GM23338 (cell line): ENCODE data around the gene RNF217. TPM values are rescaled to one million over a fixed set of nuclear protein-coding genes. Genes with fewer than 3 reads are reported as not detected.

Experiments used
- ATAC-seq: fragments of 200-7000 bp; cut with Tn5 transposase; 3 replicates; pipeline ENCODE4 v1.9.1; 2020
- DNase-seq: peaks from one replicate; pipeline ENCODE4 v3.0.0-alpha.2; 2015; ENCODE audit warnings: low spot score
- H2AFZ ChIP-seq: fragments of 200-600 bp; sonication (generic); 2 replicates; pipeline ENCODE4 v1.8.0; 2016; ENCODE audit warnings: antibody characterized with exemption, mild to moderate bottlenecking, moderate library complexity
- H3F3A ChIP-seq: fragments of 200-600 bp; sonication (generic); replicated peaks from 2 replicates; pipeline ENCODE4 v1.8.0; 2017; ENCODE audit warnings: antibody characterized with exemption, mixed run types, low read depth
- H3K27ac ChIP-seq: fragments of 200-600 bp; sonication (generic); 2 replicates; pipeline ENCODE4 v1.6.1; 2016; ENCODE audit warnings: low read depth
- H3K27me3 ChIP-seq: fragments of 200-600 bp; sonication (generic); 2 replicates; pipeline ENCODE4 v1.8.0; 2016; ENCODE audit warnings: mild to moderate bottlenecking, mixed run types, moderate library complexity; ENCODE audit not compliant: insufficient read depth
- H3K36me3 ChIP-seq: fragments of 200-600 bp; sonication (generic); 2 replicates; pipeline ENCODE4 v1.8.0; 2016; ENCODE audit warnings: mild to moderate bottlenecking; ENCODE audit not compliant: insufficient read depth
- H3K4me1 ChIP-seq: fragments of 200-600 bp; sonication (generic); 2 replicates; pipeline ENCODE4 v1.8.0; 2016; ENCODE audit warnings: mild to moderate bottlenecking, moderate library complexity; ENCODE audit not compliant: insufficient read depth
- H3K4me2 ChIP-seq: fragments of 200-600 bp; sonication (generic); 2 replicates; pipeline ENCODE4 v1.7.1; 2017; ENCODE audit warnings: mixed run types
- H3K4me3 ChIP-seq: fragments of 200-600 bp; sonication (generic); 2 replicates; pipeline ENCODE4 v1.6.1; 2016; ENCODE audit warnings: mixed run types
- H3K79me2 ChIP-seq: fragments of 200-600 bp; sonication (generic); replicated peaks from 2 replicates; pipeline ENCODE4 v1.8.0; 2017; ENCODE audit warnings: mild to moderate bottlenecking; ENCODE audit not compliant: insufficient read depth
- H3K9me2 ChIP-seq: fragments of 200-600 bp; sonication (generic); 2 replicates; pipeline ENCODE4 v1.8.0; 2017; ENCODE audit not compliant: insufficient read depth
- H4K20me1 ChIP-seq: fragments of 200-600 bp; sonication (generic); replicated peaks from 2 replicates; pipeline ENCODE4 v1.8.0; 2017; ENCODE audit warnings: mild to moderate bottlenecking; ENCODE audit not compliant: insufficient read depth
- H3K27ac Mint-ChIP-seq: 2 replicates; pipeline ENCODE4 v1.8.0; 2020; ENCODE audit warnings: inconsistent platforms, mild to moderate bottlenecking, moderate library complexity, mixed read lengths
- H3K27me3 Mint-ChIP-seq: 3 replicates; pipeline ENCODE4 v1.8.0; 2022; ENCODE audit warnings: low read depth, mild to moderate bottlenecking, moderate library complexity, mixed read lengths, inconsistent platforms; ENCODE audit not compliant: insufficient read depth, poor library complexity
- H3K36me3 Mint-ChIP-seq: 3 replicates; pipeline ENCODE4 v1.8.0; 2021; ENCODE audit warnings: low read depth, mild to moderate bottlenecking, inconsistent platforms, moderate library complexity, mixed read lengths
- H3K4me1 Mint-ChIP-seq: 3 replicates; pipeline ENCODE4 v1.8.0; 2020; ENCODE audit warnings: mild to moderate bottlenecking, inconsistent platforms, mixed read lengths
- H3K4me3 Mint-ChIP-seq: 3 replicates; pipeline ENCODE4 v1.8.0; 2021; ENCODE audit warnings: moderate library complexity, mild to moderate bottlenecking, inconsistent platforms, mixed read lengths
- H3K9me3 Mint-ChIP-seq: 3 replicates; pipeline ENCODE4 v1.8.0; 2020; ENCODE audit warnings: moderate library complexity, mild to moderate bottlenecking, inconsistent platforms, mixed read lengths
- CREB1 ChIP-seq: fragments of 250-450 bp; sonication (Bioruptor Pico); IDR thresholded peaks from 2 replicates; pipeline ENCODE4 v1.5.0; 2020; ENCODE audit warnings: low read depth, mild to moderate bottlenecking, moderate library complexity
- EZH2phosphoT487 ChIP-seq: fragments of 200-600 bp; sonication (generic); IDR thresholded peaks from one replicate; pipeline ENCODE4 v1.8.1; 2018; ENCODE audit warnings: antibody characterized with exemption; ENCODE audit not compliant: unreplicated experiment
- JUNB ChIP-seq: IDR thresholded peaks from one replicate; pipeline ENCODE4 v1.6.1; 2016; ENCODE audit warnings: antibody characterized with exemption; ENCODE audit not compliant: unreplicated experiment
- NANOG ChIP-seq: IDR thresholded peaks from 2 replicates; pipeline ENCODE4 v1.6.1; 2016; ENCODE audit warnings: antibody characterized with exemption, borderline replicate concordance
- POLR2AphosphoS5 ChIP-seq: IDR thresholded peaks from 2 replicates; pipeline ENCODE4 v1.6.1; 2016; ENCODE audit warnings: antibody characterized with exemption, low read depth
- ZNF114 ChIP-seq: fragments of 250-450 bp; sonication (Bioruptor Pico); IDR thresholded peaks from 2 replicates; pipeline ENCODE4 v1.5.0; 2020; ENCODE audit warnings: mild to moderate bottlenecking, moderate library complexity
- ZNF331 ChIP-seq: fragments of 250-450 bp; sonication (Bioruptor Pico); IDR thresholded peaks from 2 replicates; pipeline ENCODE4 v1.5.0; 2020; ENCODE audit warnings: low read depth, mild to moderate bottlenecking, moderate library complexity
- polyA plus RNA-seq: library from polyadenylated mRNA; unstranded; fragments of >200 nt; fragmentation: Nextera tagmentation; extraction: Ambion mirVana; gene quantifications from 2 replicates; pipeline ENCODE4 v1.2.1, GENCODE V29; 2016
- total RNA-seq: library from RNA; depleted of rRNA; stranded (reverse); fragments of >200 nt; shearing (Covaris generic); gene quantifications from 2 replicates; pipeline ENCODE4 v1.2.3, GENCODE V29; 2014
- TF ChIP-seq, protein P1 (sequence below), 2 experiments: fragments of 200-600 bp in 1 of 2; sonication (generic) in 1 of 2; conservative IDR thresholded peaks; 2 replicates each; pipeline versions ENCODE4 v1.5.1 to v1.6.1; 2016 to 2017; ENCODE audit warnings: antibody characterized with exemption in 2 of 2, low read depth in 2 of 2, mild to moderate bottlenecking in 2 of 2, moderate library complexity in 1 of 2
- TF ChIP-seq, protein P2 (sequence below): IDR thresholded peaks from 2 replicates; pipeline ENCODE4 v1.6.1; 2016; ENCODE audit warnings: antibody characterized with exemption
- TF ChIP-seq, protein P3 (sequence below): fragments of 250-450 bp; sonication (Bioruptor Pico); IDR thresholded peaks from 2 replicates; pipeline ENCODE4 v1.5.0; 2020; ENCODE audit warnings: mild to moderate bottlenecking, moderate library complexity

RNF217 gene
- total and polyA plus RNA-seq, 2 experiments from 2014 or later = 1.7 to 6.2 TPM

DNA sequence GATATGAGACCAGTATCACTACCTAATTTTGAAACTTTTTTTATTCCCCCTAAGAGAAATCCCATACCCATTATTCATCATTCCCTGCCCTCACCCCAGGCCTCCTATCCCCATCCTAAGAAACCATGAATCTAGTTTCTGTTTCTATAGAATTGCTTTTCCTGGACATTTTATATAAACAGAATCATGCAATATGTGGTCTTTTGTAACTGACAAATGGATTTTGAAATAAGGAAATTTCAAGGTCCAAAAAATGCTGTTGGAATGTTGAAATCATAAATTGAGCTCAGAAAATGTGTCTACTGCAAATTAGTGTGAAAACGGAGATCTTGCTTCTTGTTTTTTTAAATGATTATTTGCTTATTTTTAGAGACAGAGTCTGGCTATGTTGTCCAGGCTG is 25.1 kb downstream of the RNF217 start:
- H3K4me2 ChIP-seq = no peak overlapping the region
- H3K27ac Mint-ChIP-seq = no peak overlapping the region
- H3K27me3 ChIP-seq = no peaks in the 10 kb centered on the region
- H3K36me3 ChIP-seq = no peaks in the 10 kb centered on the region
- DNase-seq (no peak), ATAC-seq (no peak)
- H4K20me1 ChIP-seq = no peaks in the 10 kb centered on the region
- peaks cover 3% of the 10 kb centered on the region; the same call in 1 of the 3 replicates for H3K4me1 Mint-ChIP-seq
- H3F3A ChIP-seq = no peaks in the 10 kb centered on the region
- no peaks in the 10 kb centered on the region for H3K79me2 ChIP-seq
- no peaks in the 10 kb centered on the region for H3K36me3 Mint-ChIP-seq
- H3K9me2 ChIP-seq = no peaks in the 10 kb centered on the region
- no peaks in the 10 kb centered on the region for H3K27me3 Mint-ChIP-seq
- no peak overlapping the region for H3K4me3 Mint-ChIP-seq
- H3K27ac ChIP-seq = no peak overlapping the region
- TF ChIP-seq, protein P1, sequence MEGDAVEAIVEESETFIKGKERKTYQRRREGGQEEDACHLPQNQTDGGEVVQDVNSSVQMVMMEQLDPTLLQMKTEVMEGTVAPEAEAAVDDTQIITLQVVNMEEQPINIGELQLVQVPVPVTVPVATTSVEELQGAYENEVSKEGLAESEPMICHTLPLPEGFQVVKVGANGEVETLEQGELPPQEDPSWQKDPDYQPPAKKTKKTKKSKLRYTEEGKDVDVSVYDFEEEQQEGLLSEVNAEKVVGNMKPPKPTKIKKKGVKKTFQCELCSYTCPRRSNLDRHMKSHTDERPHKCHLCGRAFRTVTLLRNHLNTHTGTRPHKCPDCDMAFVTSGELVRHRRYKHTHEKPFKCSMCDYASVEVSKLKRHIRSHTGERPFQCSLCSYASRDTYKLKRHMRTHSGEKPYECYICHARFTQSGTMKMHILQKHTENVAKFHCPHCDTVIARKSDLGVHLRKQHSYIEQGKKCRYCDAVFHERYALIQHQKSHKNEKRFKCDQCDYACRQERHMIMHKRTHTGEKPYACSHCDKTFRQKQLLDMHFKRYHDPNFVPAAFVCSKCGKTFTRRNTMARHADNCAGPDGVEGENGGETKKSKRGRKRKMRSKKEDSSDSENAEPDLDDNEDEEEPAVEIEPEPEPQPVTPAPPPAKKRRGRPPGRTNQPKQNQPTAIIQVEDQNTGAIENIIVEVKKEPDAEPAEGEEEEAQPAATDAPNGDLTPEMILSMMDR (conservative IDR thresholded peaks at IDR 0.05; ENCODE audit: low read depth in 2 of 2) = no peak
- TF ChIP-seq POLR2AphosphoS5 (no peak), CREB1 (CRISPR knock-in tag) (no peak), NANOG (no peak), EZH2phosphoT487 (no peak)
- no peaks in the 10 kb centered on the region for H3K9me3 Mint-ChIP-seq
- H3K4me1 ChIP-seq = no peaks in the 10 kb centered on the region
- no peak overlapping the region for H2AFZ ChIP-seq
- H3K4me3 ChIP-seq = no peak overlapping the region

DNA sequence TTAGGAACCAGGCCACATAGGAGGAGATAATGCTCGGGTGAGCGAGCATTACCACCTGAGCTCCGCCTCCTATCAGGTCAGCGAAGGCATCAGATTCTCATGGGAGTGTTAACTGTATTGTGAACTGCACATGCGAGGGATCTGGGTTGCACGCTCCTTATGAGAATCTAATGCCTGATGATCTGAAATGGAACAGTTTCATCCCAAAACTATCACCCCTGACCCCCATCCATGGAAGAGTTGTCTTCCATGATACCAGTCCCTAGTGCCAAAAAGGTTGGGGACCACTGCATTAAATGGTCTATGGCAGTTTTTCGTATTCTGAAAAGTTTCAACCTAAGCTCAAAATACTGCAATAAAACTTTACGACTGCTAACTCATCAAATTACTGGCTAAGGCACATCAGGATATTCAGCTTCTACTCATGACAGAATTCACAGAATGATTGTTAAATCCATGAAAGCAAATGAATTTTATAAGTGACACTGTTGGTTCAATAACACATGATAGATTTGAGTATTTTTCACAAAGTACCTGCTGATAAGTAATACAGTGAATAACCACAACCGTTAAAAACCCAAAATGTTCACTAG is 25.9 kb downstream of the RNF217 start:
- no peak overlapping the region for H3K4me3 Mint-ChIP-seq
- Histone ChIP-seq H3K4me2 (no peak overlapping the region), H3K27ac (no peak overlapping the region), H3K9me2 (no peaks in the 10 kb centered on the region), H3K36me3 (no peaks in the 10 kb centered on the region), H3F3A (no peaks in the 10 kb centered on the region), H4K20me1 (no peaks in the 10 kb centered on the region), H3K4me3 (no peak overlapping the region), H3K27me3 (no peaks in the 10 kb centered on the region), H3K4me1 (no peaks in the 10 kb centered on the region), H2AFZ (no peak overlapping the region), H3K79me2 (no peaks in the 10 kb centered on the region)
- H3K27ac Mint-ChIP-seq = no peak overlapping the region
- no peak for ATAC-seq
- no peak for DNase-seq
- H3K4me1 Mint-ChIP-seq = peaks cover 3% of the 10 kb centered on the region; the same call in 1 of the 3 replicates
- H3K27me3 Mint-ChIP-seq = no peaks in the 10 kb centered on the region
- no peaks in the 10 kb centered on the region for H3K9me3 Mint-ChIP-seq
- no peaks in the 10 kb centered on the region for H3K36me3 Mint-ChIP-seq
- no peak for TF ChIP-seq CREB1 (CRISPR knock-in tag)
- no peak for TF ChIP-seq ZNF331 (CRISPR knock-in tag)
- TF ChIP-seq, protein P2, sequence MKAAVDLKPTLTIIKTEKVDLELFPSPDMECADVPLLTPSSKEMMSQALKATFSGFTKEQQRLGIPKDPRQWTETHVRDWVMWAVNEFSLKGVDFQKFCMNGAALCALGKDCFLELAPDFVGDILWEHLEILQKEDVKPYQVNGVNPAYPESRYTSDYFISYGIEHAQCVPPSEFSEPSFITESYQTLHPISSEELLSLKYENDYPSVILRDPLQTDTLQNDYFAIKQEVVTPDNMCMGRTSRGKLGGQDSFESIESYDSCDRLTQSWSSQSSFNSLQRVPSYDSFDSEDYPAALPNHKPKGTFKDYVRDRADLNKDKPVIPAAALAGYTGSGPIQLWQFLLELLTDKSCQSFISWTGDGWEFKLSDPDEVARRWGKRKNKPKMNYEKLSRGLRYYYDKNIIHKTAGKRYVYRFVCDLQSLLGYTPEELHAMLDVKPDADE = no peak
- no peak for TF ChIP-seq POLR2AphosphoS5
- TF ChIP-seq, protein P1 (conservative IDR thresholded peaks at IDR 0.05; ENCODE audit: low read depth in 2 of 2) = no peak
- TF ChIP-seq, protein P3, sequence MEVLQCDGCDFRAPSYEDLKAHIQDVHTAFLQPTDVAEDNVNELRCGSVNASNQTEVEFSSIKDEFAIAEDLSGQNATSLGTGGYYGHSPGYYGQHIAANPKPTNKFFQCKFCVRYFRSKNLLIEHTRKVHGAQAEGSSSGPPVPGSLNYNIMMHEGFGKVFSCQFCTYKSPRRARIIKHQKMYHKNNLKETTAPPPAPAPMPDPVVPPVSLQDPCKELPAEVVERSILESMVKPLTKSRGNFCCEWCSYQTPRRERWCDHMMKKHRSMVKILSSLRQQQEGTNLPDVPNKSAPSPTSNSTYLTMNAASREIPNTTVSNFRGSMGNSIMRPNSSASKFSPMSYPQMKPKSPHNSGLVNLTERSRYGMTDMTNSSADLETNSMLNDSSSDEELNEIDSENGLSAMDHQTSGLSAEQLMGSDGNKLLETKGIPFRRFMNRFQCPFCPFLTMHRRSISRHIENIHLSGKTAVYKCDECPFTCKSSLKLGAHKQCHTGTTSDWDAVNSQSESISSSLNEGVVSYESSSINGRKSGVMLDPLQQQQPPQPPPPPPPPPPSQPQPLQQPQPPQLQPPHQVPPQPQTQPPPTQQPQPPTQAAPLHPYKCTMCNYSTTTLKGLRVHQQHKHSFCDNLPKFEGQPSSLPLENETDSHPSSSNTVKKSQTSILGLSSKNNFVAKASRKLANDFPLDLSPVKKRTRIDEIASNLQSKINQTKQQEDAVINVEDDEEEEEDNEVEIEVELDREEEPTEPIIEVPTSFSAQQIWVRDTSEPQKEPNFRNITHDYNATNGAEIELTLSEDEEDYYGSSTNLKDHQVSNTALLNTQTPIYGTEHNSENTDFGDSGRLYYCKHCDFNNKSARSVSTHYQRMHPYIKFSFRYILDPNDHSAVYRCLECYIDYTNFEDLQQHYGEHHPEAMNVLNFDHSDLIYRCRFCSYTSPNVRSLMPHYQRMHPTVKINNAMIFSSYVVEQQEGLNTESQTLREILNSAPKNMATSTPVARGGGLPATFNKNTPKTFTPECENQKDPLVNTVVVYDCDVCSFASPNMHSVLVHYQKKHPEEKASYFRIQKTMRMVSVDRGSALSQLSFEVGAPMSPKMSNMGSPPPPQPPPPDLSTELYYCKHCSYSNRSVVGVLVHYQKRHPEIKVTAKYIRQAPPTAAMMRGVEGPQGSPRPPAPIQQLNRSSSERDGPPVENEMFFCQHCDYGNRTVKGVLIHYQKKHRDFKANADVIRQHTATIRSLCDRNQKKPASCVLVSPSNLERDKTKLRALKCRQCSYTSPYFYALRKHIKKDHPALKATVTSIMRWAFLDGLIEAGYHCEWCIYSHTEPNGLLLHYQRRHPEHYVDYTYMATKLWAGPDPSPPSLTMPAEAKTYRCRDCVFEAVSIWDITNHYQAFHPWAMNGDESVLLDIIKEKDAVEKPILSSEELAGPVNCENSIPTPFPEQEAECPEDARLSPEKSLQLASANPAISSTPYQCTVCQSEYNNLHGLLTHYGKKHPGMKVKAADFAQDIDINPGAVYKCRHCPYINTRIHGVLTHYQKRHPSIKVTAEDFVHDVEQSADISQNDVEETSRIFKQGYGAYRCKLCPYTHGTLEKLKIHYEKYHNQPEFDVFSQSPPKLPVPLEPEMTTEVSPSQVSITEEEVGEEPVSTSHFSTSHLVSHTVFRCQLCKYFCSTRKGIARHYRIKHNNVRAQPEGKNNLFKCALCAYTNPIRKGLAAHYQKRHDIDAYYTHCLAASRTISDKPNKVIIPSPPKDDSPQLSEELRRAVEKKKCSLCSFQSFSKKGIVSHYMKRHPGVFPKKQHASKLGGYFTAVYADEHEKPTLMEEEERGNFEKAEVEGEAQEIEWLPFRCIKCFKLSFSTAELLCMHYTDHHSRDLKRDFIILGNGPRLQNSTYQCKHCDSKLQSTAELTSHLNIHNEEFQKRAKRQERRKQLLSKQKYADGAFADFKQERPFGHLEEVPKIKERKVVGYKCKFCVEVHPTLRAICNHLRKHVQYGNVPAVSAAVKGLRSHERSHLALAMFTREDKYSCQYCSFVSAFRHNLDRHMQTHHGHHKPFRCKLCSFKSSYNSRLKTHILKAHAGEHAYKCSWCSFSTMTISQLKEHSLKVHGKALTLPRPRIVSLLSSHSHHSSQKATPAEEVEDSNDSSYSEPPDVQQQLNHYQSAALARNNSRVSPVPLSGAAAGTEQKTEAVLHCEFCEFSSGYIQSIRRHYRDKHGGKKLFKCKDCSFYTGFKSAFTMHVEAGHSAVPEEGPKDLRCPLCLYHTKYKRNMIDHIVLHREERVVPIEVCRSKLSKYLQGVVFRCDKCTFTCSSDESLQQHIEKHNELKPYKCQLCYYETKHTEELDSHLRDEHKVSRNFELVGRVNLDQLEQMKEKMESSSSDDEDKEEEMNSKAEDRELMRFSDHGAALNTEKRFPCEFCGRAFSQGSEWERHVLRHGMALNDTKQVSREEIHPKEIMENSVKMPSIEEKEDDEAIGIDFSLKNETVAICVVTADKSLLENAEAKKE (CRISPR knock-in tag) = no peak
- TF ChIP-seq NANOG = no peak
- TF ChIP-seq JUNB = no peak
- no peak for TF ChIP-seq ZNF114 (CRISPR knock-in tag)
